ENCODE results near the gene MAP3K5. TPM values are rescaled to one million over a fixed set of nuclear protein-coding genes. Genes with fewer than 3 reads are reported as not detected.

MAP3K5 gene
- total and polyA plus RNA-seq, 2 of the 8 experiments (the other 6 are each of a cell fraction or from before 2014, with no cell fraction given) = 0.63 to 2.6 TPM

DNA sequence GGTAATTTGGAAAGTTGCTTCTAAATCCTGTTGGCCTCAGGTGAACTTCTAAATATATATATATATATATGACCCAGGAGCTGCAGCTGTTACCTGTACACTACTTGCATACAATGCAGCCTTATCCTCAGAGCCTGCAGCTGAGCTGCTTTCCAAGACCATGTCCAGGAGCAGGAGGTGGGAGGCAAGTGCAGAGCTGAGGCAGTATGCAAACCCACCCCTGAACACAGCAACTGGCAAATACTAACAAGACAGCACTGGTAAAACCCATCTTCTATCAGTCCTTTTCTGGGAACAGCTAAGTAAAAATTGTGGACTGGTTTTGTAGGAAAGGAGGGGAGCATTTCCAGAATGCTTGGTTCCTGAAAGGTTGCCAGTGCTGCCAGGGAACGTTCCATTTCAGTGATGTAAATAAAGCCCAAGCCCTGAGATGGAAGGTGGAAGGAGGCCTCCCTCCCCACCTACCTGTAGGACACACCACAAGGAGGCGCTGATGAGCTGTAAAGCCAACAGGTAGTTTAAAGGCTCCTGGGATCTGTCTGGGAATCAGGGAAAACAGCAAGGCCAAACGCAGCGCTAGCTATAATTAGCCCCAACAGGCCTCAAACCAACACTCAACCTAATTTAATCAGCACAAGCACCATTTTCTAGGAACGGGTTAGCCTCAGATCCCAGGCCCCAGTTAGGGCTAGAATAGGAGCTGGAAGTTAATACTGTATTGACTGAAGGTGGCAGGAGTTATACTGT is 148.3 kb downstream of the MAP3K5 start (continued):
- TF ChIP-seq, protein P1, sequence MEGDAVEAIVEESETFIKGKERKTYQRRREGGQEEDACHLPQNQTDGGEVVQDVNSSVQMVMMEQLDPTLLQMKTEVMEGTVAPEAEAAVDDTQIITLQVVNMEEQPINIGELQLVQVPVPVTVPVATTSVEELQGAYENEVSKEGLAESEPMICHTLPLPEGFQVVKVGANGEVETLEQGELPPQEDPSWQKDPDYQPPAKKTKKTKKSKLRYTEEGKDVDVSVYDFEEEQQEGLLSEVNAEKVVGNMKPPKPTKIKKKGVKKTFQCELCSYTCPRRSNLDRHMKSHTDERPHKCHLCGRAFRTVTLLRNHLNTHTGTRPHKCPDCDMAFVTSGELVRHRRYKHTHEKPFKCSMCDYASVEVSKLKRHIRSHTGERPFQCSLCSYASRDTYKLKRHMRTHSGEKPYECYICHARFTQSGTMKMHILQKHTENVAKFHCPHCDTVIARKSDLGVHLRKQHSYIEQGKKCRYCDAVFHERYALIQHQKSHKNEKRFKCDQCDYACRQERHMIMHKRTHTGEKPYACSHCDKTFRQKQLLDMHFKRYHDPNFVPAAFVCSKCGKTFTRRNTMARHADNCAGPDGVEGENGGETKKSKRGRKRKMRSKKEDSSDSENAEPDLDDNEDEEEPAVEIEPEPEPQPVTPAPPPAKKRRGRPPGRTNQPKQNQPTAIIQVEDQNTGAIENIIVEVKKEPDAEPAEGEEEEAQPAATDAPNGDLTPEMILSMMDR (IDR thresholded peaks at IDR 0.05; ENCODE audit: control extremely low read depth in 1 of 3, insufficient read depth in 1 of 3, low read depth in 1 of 3, low read length in 3 of 3) = peak; percentile 87 to 98 (median 95)
- TF ChIP-seq EZH2 (IDR thresholded peaks at IDR 0.05; ENCODE audit: low read depth, low read length, severe bottlenecking) (no peak), RAD21 (IDR thresholded peaks at IDR 0.05 in 1 of 2, conservative IDR thresholded peaks at IDR 0.05 in 1 of 2; ENCODE audit: low read depth in 2 of 2, low read length in 2 of 2) (peak; percentile 93 to 98)

All from H1 (cell line).